Measurements from ENCODE around the gene TENM4. TPM values are rescaled to one million over a fixed set of nuclear protein-coding genes. Genes with fewer than 3 reads are reported as not detected.

TENM4 gene
- polyA plus RNA-seq, 1 experiment, result 0.39 TPM

- Histone ChIP-seq H3K27me3 (ENCODE audit: control insufficient read depth, insufficient read depth, low read length) (no peaks in the 10 kb centered on the region), H3K4me3 (ENCODE audit: low read depth, low read length) (no peak overlapping the region), H3K36me3 (ENCODE audit: control insufficient read depth, insufficient read depth, low read length) (no peaks in the 10 kb centered on the region)
- POLR2A ChIA-PET, result interaction anchor here (0.8 kb wide), 1 partner anchor 12 kb away, joined by 6 read pairs; no protein-coding TSS in a partner anchor
- CTCF ChIA-PET, result interaction anchor here (1.1 to 2.9 kb wide), 4 partner anchors 10 to 23 kb away, joined by 4 to 11 read pairs (median 6); no protein-coding TSS in a partner anchor
- TF ChIP-seq, protein P1, sequence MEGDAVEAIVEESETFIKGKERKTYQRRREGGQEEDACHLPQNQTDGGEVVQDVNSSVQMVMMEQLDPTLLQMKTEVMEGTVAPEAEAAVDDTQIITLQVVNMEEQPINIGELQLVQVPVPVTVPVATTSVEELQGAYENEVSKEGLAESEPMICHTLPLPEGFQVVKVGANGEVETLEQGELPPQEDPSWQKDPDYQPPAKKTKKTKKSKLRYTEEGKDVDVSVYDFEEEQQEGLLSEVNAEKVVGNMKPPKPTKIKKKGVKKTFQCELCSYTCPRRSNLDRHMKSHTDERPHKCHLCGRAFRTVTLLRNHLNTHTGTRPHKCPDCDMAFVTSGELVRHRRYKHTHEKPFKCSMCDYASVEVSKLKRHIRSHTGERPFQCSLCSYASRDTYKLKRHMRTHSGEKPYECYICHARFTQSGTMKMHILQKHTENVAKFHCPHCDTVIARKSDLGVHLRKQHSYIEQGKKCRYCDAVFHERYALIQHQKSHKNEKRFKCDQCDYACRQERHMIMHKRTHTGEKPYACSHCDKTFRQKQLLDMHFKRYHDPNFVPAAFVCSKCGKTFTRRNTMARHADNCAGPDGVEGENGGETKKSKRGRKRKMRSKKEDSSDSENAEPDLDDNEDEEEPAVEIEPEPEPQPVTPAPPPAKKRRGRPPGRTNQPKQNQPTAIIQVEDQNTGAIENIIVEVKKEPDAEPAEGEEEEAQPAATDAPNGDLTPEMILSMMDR (IDR thresholded peaks at IDR 0.05; ENCODE audit: insufficient read depth, low read depth, low read length), result no peak
- DNase-seq (ENCODE audit: low read depth), result no peak
These were observed 619.2 kb downstream of the TENM4 start for GRCh38 chr11:78821371-78822306.

GRCh38 chr11:78820741-78821140, 620.1 kb downstream of the TENM4 start:
- ChIA-PET POLR2A (no interaction called here), CTCF (interaction anchor here (1.1 to 2.9 kb wide), 3 partner anchors 11 to 22 kb away, joined by 4 to 11 read pairs (median 7); no protein-coding TSS in a partner anchor)
- H3K4me3 ChIP-seq (ENCODE audit: low read depth, low read length), result no peak overlapping the region
- DNase-seq (ENCODE audit: low read depth), result no peak
- TF ChIP-seq, protein P1 (IDR thresholded peaks at IDR 0.05; ENCODE audit: insufficient read depth, low read depth, low read length), result no peak
- H3K36me3 ChIP-seq (ENCODE audit: control insufficient read depth, insufficient read depth, low read length), result no peaks in the 10 kb centered on the region
- H3K27me3 ChIP-seq (ENCODE audit: control insufficient read depth, insufficient read depth, low read length), result no peaks in the 10 kb centered on the region

DNA sequence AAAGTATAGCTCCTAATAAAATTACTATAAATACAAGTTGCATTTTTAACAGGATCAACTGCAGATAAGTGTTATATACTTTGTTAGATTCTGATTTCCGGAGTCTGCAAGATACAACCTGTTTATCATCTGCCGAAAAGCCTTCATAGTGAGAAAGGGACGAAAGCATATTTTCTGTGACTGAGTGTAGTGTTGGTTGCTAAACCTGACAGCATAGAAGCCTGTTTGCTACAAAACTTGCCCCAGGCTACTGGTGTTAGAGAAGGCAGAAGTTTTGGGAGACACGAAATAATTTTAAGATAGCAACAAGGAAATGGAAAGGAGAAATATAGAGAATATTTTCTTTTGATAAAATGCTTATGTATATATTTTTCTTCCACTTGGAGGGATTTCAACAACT, 622.6 kb downstream of the TENM4 start:
- CTCF ChIA-PET, result interaction anchor here (1.2 kb wide), 1 partner anchor 172 kb away, joined by 5 read pairs; no protein-coding TSS in a partner anchor

DNA sequence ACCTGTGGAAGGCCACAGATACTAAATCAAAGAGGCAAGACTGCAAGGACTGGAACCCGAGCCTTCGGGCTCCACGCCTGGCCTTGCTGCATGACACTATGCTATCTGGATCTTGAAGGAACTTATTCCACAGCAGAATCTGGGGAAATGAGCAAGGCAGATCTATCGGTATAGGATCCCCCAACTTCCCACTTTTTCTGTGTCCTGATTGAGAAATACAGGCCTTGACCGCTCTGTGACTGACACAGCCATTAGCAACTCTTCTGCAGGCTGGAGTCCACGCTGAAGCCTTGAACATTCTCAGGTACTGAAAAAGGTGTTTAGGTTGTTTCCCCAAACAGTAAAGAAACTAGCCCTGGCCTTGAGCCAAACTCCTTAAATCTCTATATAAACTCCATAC, 625.0 kb downstream of the TENM4 start:
- DNase-seq (ENCODE audit: low read depth), result no peak
- ChIA-PET POLR2A (no interaction called here), CTCF (interaction anchor here (1.0 to 1.3 kb wide), 2 partner anchors 8 to 9 kb away, joined by 3 read pairs; no protein-coding TSS in a partner anchor)
- H3K4me3 ChIP-seq (ENCODE audit: low read depth, low read length), result no peak overlapping the region
- H3K36me3 ChIP-seq (ENCODE audit: control insufficient read depth, insufficient read depth, low read length), result no peaks in the 10 kb centered on the region
- TF ChIP-seq, protein P1 (IDR thresholded peaks at IDR 0.05; ENCODE audit: insufficient read depth, low read depth, low read length), result no peak
- no peaks in the 10 kb centered on the region for H3K27me3 ChIP-seq (ENCODE audit: control insufficient read depth, insufficient read depth, low read length)

More for the DNA sequence above, 622.6 kb downstream of the TENM4 start:
- DNase-seq (ENCODE audit: low read depth), result no peak
- no peaks in the 10 kb centered on the region for H3K27me3 ChIP-seq (ENCODE audit: control insufficient read depth, insufficient read depth, low read length)
- POLR2A ChIA-PET, result no interaction called here
- H3K36me3 ChIP-seq (ENCODE audit: control insufficient read depth, insufficient read depth, low read length), result no peaks in the 10 kb centered on the region
- H3K4me3 ChIP-seq (ENCODE audit: low read depth, low read length), result no peak overlapping the region
- TF ChIP-seq, protein P1 (IDR thresholded peaks at IDR 0.05; ENCODE audit: insufficient read depth, low read depth, low read length), result no peak

Data from BJ (cell line).